T-cell (primary cell): Measurements from ENCODE around the gene ID4. TPM values are rescaled to one million over a fixed set of nuclear protein-coding genes. Genes with fewer than 3 reads are reported as not detected.
A peak's percentile ranks its signal among the peaks of the same experiment; 100 is the strongest.
"Not testable (repeated sequence)": the region's sequence is repeated elsewhere in the genome, so short reads cannot be mapped to it uniquely, and the experiment has no call there.

Source experiments
- ATAC-seq, 4 experiments: fragments of 200-7000 bp in 3 of 4; fragments of 150-1000 bp in 1 of 4; cut with Tn5 transposase; replicated peaks in 1 of 4; 1 replicate in 3 of 4; 2 replicates in 1 of 4; pipeline ENCODE4 v1.10.0; 2021; ENCODE audit warnings: moderate library complexity in 3 of 4, mild to moderate bottlenecking in 2 of 4, moderate number of reproducible peaks in 1 of 4
- CTCF ChIA-PET, 2 donors: fragments of 300-600 bp; sonication (Branson Sonifier 250); formaldehyde crosslinking; loops; one replicate each; lab custom pipeline; 2022; ENCODE audit warnings: antibody characterized with exemption in 2 of 2; lab: Charles Lee
- POLR2A ChIA-PET, 2 donors: fragments of 300-600 bp; sonication (Branson Sonifier 250); formaldehyde crosslinking; loops; one replicate each; lab custom pipeline; 2022; ENCODE audit warnings: antibody characterized with exemption in 2 of 2; lab: Charles Lee
- DNase-seq, 35 experiments: peaks; one replicate each; pipeline versions ENCODE4 v3.0.0 to v3.0.0-alpha.2; 2013 to 2023
- H3K27ac ChIP-seq: one replicate; pipeline ENCODE4 v1.5.1; 2013; ENCODE audit warnings: low read length
- H3K27me3 ChIP-seq, 2 experiments: replicated peaks in 1 of 2; 1 replicate in 1 of 2; 2 replicates in 1 of 2; pipeline versions ENCODE4 v1.6.1 to v1.7.0; 2013; ENCODE audit warnings: low read length in 1 of 2, mixed read lengths in 1 of 2; ENCODE audit not compliant: control insufficient read depth in 2 of 2, insufficient read depth in 2 of 2; ENCODE audit errors: extremely low read depth in 1 of 2
- H3K36me3 ChIP-seq, 2 donors: 1 replicate in 1 of 2; 2 replicates in 1 of 2; pipeline versions ENCODE4 v1.6.1 to v1.7.0; 2013; ENCODE audit warnings: low read length in 1 of 2; ENCODE audit not compliant: control insufficient read depth in 2 of 2, insufficient read depth in 1 of 2; ENCODE audit errors: extremely low read depth in 1 of 2
- H3K4me1 ChIP-seq, 2 experiments: 1 replicate in 1 of 2; 2 replicates in 1 of 2; pipeline versions ENCODE4 v1.6.1 to v1.7.0; 2013; ENCODE audit warnings: low read length in 2 of 2, mixed read lengths in 1 of 2; ENCODE audit not compliant: insufficient read depth in 2 of 2, control insufficient read depth in 1 of 2; ENCODE audit errors: extremely low read depth in 1 of 2
- H3K4me3 ChIP-seq, 2 donors: 1 replicate in 1 of 2; 2 replicates in 1 of 2; pipeline versions ENCODE4 v1.5.1 to v1.7.0; 2013; ENCODE audit warnings: mild to moderate bottlenecking in 2 of 2, low read length in 1 of 2, moderate library complexity in 1 of 2; ENCODE audit not compliant: control insufficient read depth in 1 of 2; ENCODE audit errors: extremely low read depth in 1 of 2
- H3K9me3 ChIP-seq: 2 replicates; pipeline ENCODE4 v1.7.0; 2013
- H3K27ac Mint-ChIP-seq, 2 donors: one replicate each; pipeline ENCODE4 v1.8.0; 2020 to 2021; ENCODE audit warnings: mild to moderate bottlenecking in 2 of 2, mixed read lengths in 2 of 2
- H3K27me3 Mint-ChIP-seq, 2 donors: one replicate each; pipeline ENCODE4 v1.8.0; 2021 to 2022; ENCODE audit warnings: mixed read lengths in 2 of 2
- H3K36me3 Mint-ChIP-seq: one replicate; pipeline ENCODE4 v1.8.0; 2021; ENCODE audit warnings: mixed read lengths
- H3K4me1 Mint-ChIP-seq, 3 donors: one replicate each; pipeline ENCODE4 v1.8.0; 2020 to 2022; ENCODE audit warnings: mixed read lengths in 3 of 3, mild to moderate bottlenecking in 1 of 3
- H3K4me3 Mint-ChIP-seq, 3 donors: one replicate each; pipeline ENCODE4 v1.8.0; 2020 to 2022; ENCODE audit warnings: mild to moderate bottlenecking in 3 of 3, mixed read lengths in 3 of 3, moderate library complexity in 3 of 3
- H3K9me3 Mint-ChIP-seq, 3 donors: one replicate each; pipeline ENCODE4 v1.8.0; 2020 to 2022; ENCODE audit warnings: mixed read lengths in 3 of 3
- WGBS: methylation state at CpG from one replicate; pipeline ENCODE4 v1.1.5; 2013; ENCODE audit warnings: missing lambda C conversion rate; ENCODE audit not compliant: insufficient coverage; 5-methylcytosine and 5-hydroxymethylcytosine counted together
- total RNA-seq, 35 experiments: library from RNA in 6 of 35; stranded (reverse) in 6 of 35; fragments of 120-200 nt in 1 of 35; gene quantifications; one replicate each; pipeline versions ENCODE4 v1.2.1 to v1.2.4 and lab custom pipeline; 2013 to 2026

The ID4 gene
- total RNA-seq, 5 donors from 2014 or later (not counting 1 experiment from before 2014, with no cell fraction given): not detected

DNA sequence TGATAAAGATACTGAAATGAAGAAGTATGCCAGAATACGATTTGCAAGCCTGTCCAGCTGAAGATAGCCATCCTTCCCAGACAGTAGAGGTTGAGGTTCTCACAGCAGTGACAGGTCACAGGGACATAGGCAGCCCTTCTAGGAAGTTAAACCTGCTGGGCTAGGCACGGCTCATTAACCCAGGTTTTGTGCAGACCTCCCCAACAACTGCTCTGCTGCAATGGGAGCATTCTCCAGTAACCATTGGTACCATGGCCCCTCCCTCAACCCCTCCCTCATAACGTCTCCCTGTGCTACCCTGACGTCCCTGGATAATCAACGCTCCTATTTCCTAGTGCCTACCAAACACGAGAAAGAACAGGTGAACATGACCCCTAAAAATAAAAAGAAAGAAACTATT, 15.8 kb downstream of the ID4 start:
- ChIA-PET POLR2A (no interaction called here), CTCF (no interaction called here)
- no peak overlapping the region for H3K27ac Mint-ChIP-seq
- Histone ChIP-seq H3K36me3 (no peaks in the 10 kb centered on the region), H3K4me1 (no peaks in the 10 kb centered on the region), H3K9me3 (no peaks in the 10 kb centered on the region), H3K27ac (no peak overlapping the region), H3K27me3 (no peaks in the 10 kb centered on the region), H3K4me3 (no peak overlapping the region)
- WGBS: 75% methylated on average over 5 of the region's 6 CpGs
- ATAC-seq (no peak), DNase-seq (no peak)
- no peaks in the 10 kb centered on the region for H3K36me3 Mint-ChIP-seq
- no peaks in the 10 kb centered on the region for H3K4me1 Mint-ChIP-seq
- no peaks in the 10 kb centered on the region for H3K27me3 Mint-ChIP-seq
- no peaks in the 10 kb centered on the region for H3K9me3 Mint-ChIP-seq
- no peak overlapping the region for H3K4me3 Mint-ChIP-seq

DNA sequence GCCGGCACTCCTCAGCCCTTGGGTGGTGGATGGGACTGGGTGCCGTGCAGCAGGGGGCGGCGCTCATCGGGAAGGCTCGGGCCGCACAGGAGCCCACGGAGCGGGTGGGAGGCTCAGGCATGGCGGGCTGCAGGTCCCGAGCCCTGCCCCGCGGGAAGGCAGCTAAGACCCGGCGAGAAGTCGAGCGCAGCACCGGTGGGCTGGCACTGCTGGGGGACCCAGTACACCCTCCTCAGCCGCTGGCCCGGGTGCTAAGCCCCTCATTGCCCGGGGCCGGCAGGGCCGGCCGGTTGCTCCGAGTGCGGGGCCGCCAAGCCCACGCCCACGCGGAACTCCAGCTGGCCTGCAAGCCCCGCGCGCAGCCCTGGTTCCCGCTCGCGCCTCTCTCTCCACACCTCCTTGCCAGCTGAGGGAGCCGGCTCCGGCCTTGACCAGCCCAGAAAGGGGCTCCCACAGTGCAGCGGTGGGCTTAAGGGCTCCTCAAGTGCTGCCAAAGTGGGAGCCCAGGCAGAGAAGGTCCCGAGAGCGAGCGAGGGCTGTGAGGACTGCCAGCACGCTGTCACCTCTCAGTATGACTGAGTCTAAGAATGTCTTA, 17.3 kb downstream of the ID4 start:
- ATAC-seq, CTCF ChIA-PET, H3K4me3 Mint-ChIP-seq, H3K27me3 ChIP-seq, H3K27ac ChIP-seq, H3K27me3 Mint-ChIP-seq, H3K9me3 ChIP-seq, H3K4me1 Mint-ChIP-seq, H3K36me3 ChIP-seq, POLR2A ChIA-PET, H3K27ac Mint-ChIP-seq, H3K9me3 Mint-ChIP-seq, H3K4me3 ChIP-seq, H3K36me3 Mint-ChIP-seq, H3K4me1 ChIP-seq, DNase-seq: not testable (repeated sequence)
- 95% methylated on average over 24 of the region's 43 CpGs for WGBS

DNA sequence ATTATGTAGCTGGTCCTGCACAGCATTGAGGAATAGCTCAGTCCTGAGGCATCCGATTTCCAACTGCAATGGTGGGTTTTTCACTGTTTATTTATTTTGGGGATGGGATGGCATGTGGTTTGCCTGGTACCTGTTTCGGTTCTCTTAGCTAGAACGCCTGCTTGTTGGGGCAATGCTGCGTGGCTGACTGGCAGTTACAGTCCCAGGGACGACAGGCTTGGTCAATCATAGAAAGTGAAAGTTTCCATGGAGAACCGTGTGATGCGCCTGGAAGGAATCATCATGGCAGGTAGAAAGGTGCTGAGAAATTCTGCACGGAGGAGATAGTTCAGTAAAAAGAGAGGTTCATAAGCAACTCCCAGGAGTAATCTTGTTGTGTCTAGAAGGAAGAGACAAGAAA, 18.4 kb downstream of the ID4 start:
- ChIA-PET CTCF (no interaction called here), POLR2A (no interaction called here)
- H3K4me3 Mint-ChIP-seq: no peak overlapping the region
- ATAC-seq (no peak), DNase-seq (no peak)
- H3K27me3 ChIP-seq: no peaks in the 10 kb centered on the region
- H3K36me3 ChIP-seq: no peaks in the 10 kb centered on the region
- H3K9me3 Mint-ChIP-seq: no peaks in the 10 kb centered on the region
- 79% methylated on average over 8 of the region's 8 CpGs for WGBS
- H3K4me3 ChIP-seq: no peak overlapping the region
- H3K27ac Mint-ChIP-seq: no peak overlapping the region
- H3K4me1 ChIP-seq: no peaks in the 10 kb centered on the region
- no peak overlapping the region for H3K27ac ChIP-seq
- no peaks in the 10 kb centered on the region for H3K4me1 Mint-ChIP-seq
- no peaks in the 10 kb centered on the region for H3K36me3 Mint-ChIP-seq
- no peaks in the 10 kb centered on the region for H3K9me3 ChIP-seq
- no peaks in the 10 kb centered on the region for H3K27me3 Mint-ChIP-seq

DNA sequence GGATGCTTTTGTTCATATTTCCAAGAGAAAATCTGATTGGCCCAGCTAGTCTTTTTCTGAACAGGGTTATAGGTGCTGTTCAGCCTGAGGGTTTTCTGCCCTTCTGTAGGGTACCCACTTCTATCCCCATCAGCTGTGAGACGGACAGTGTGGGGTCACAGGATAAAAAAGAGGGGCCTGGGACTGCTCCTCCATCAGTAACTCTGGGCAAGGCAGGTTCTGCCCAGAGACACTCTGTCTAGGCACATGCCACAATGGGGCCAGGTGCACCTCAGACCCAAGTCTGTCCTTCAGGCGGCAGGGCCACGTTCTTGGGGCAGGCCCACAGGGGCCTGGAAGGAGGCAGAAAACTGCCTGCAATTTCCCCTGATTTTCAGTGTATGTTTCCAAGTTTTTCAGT, 20.0 kb downstream of the ID4 start:
- Mint-ChIP-seq H3K4me1 (no peaks in the 10 kb centered on the region), H3K4me3 (no peak overlapping the region), H3K9me3 (no peaks in the 10 kb centered on the region), H3K27ac (no peak overlapping the region), H3K27me3 (no peaks in the 10 kb centered on the region), H3K36me3 (no peaks in the 10 kb centered on the region)
- peak in 1 of 4 experiments; percentile 13 for ATAC-seq
- no peaks in the 10 kb centered on the region for H3K27me3 ChIP-seq
- no peak overlapping the region for H3K4me3 ChIP-seq
- ChIA-PET CTCF (interaction anchor here in 1 of 2 donors (0.5 kb wide), 1 partner anchor 1940 kb away, joined by 6 read pairs; no protein-coding TSS in a partner anchor), POLR2A (no interaction called here)
- no peak overlapping the region for H3K27ac ChIP-seq
- no peak for DNase-seq
- 85% methylated on average over 2 of the region's 3 CpGs for WGBS
- H3K4me1 ChIP-seq: no peaks in the 10 kb centered on the region
- no peaks in the 10 kb centered on the region for H3K36me3 ChIP-seq
- H3K9me3 ChIP-seq: no peaks in the 10 kb centered on the region

DNA sequence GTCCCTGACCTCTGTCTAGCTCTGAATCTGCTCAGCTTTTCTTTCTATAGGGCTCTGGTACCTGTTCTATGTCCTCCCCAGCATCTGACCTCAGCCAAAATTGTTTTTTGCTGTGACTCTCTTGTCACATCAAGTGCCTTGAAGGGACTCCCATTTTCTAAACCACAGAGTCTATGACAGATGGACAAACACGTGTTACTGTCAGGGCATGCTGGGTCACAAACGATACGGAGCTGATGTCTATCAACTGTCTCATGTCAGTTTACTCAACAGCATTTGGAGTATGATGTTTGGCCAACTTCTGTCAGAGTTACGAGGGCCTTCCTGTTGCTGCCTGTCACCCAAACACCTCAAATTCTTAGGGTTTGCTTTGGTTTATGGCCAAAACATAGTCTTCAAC, 20.5 kb downstream of the ID4 start:
- Histone ChIP-seq H3K9me3 (no peaks in the 10 kb centered on the region), H3K4me1 (no peaks in the 10 kb centered on the region), H3K4me3 (no peak overlapping the region), H3K27ac (no peak overlapping the region), H3K27me3 (no peaks in the 10 kb centered on the region), H3K36me3 (no peaks in the 10 kb centered on the region)
- Mint-ChIP-seq H3K36me3 (no peaks in the 10 kb centered on the region), H3K4me3 (no peak overlapping the region), H3K9me3 (no peaks in the 10 kb centered on the region), H3K4me1 (no peaks in the 10 kb centered on the region), H3K27ac (no peak overlapping the region), H3K27me3 (no peaks in the 10 kb centered on the region)
- no peak for DNase-seq
- CTCF ChIA-PET: no interaction called here
- WGBS: 80% methylated on average over 1 of the region's 4 CpGs
- POLR2A ChIA-PET: no interaction called here
- ATAC-seq: no peak

DNA sequence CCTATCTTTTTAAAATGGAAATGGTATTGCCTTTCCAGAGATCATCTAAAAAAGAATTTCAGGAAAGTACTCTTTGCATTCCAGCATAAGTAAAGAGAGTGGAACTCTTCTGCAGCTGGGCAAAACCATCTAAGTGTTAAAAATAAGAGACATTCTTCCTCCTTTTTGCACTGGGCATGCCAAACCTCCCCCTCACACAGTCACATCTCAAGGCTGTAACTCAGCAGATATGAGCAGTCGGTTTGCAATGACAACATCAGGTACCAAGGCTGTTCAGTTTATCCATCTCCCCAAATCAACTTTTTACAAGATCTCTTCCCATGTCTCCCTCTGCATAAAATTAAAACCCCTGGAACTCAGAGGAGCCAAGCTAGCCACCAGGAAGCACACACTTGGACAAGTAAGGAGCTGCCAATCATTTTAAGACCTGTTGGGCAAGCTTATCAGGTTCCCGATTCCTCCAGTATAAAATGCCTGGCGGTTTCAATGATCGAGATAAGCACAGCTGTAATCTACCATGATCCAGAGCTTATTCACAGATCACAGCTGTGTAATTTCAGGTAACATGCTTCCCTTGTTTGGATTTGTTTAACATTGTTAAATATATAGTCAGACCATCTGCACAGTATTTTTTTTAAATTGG, 23.2 kb downstream of the ID4 start:
- H3K27me3 Mint-ChIP-seq: no peaks in the 10 kb centered on the region
- no peak overlapping the region for H3K27ac ChIP-seq
- WGBS: 63% methylated on average over 2 of the region's 4 CpGs
- no peak for ATAC-seq
- ChIA-PET POLR2A (interaction anchor here in 1 of 2 donors (0.6 kb wide), 1 partner anchor 21 kb away, joined by 4 read pairs; no protein-coding TSS in a partner anchor), CTCF (no interaction called here)
- H3K36me3 ChIP-seq: no peaks in the 10 kb centered on the region
- no peak for DNase-seq
- no peaks in the 10 kb centered on the region for H3K27me3 ChIP-seq
- H3K9me3 Mint-ChIP-seq: no peaks in the 10 kb centered on the region
- no peaks in the 10 kb centered on the region for H3K4me1 ChIP-seq
- H3K9me3 ChIP-seq: no peaks in the 10 kb centered on the region
- H3K4me3 ChIP-seq: no peak overlapping the region
- H3K27ac Mint-ChIP-seq: no peak overlapping the region
- no peak overlapping the region for H3K4me3 Mint-ChIP-seq
- H3K36me3 Mint-ChIP-seq: no peaks in the 10 kb centered on the region
- no peaks in the 10 kb centered on the region for H3K4me1 Mint-ChIP-seq
